NCI-H82 (cell line): ENCODE results near the gene MRPL37.

Experiments
- DNase-seq: peaks from one replicate; lab custom pipeline; 2025; lab: John Stamatoyannopoulos, UW

MRPL37 gene

DNA sequence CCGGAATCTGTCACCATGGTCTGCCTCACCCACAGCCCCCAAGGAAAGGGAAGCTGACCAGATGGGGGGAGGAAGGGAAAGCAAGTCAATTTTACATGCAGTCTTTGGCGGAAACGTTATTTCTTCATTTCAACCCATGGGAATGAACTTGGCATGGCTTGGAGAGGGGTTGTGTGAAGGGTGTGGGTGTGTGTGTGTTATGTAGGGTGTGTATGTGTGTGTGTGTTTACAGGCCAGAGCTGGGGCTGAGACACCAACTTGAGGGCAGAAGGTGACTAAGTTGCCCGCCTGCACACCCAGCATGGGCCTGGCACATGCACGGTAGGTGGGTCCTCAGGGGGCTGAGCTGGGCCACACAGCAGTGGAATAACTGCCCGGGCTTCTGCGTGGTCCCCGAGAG lies 65.2 kb downstream of the MRPL37 start:
- DNase-seq: no peak

DNA sequence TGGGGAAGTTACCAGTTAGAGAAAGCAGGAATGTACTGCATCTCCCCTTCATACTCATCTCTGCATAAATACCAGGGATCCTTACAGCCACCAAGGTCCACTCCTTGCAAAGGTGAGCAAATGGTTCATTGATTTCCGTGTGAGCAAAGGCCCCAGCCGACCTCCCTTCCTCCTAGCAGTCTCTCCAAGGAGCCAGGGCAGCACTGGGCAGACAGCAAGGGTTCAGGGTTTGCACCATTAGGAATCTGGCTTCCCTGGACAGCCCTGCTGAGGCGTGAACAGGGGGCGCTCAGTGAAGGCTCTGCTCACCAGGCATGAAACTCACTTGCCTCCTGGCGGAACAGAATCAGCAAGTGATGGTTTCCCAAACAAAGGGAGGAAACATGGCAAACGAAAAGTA lies 65.7 kb downstream of the MRPL37 start:
- DNase-seq: no peak

GRCh38 chr1:54266195-54266594 lies 66.2 kb downstream of the MRPL37 start:
- no peak for DNase-seq

GRCh38 chr1:54266908-54267307 lies 66.9 kb downstream of the MRPL37 start:
- no peak for DNase-seq
